RWPE2 (cell line): ENCODE data around the gene COQ8A.

Source experiments
- ATAC-seq: fragments of 200-7000 bp; cut with Tn5 transposase; 3 replicates; pipeline ENCODE4 v1.9.1; 2021; ENCODE audit warnings: low read depth
- DNase-seq: peaks from one replicate; pipeline ENCODE4 v3.0.0-alpha.2; 2020; ENCODE audit warnings: low spot score
- H3K27ac ChIP-seq: fragments of 450-650 bp; 2 replicates; pipeline ENCODE4 v1.5.1; 2017; ENCODE audit warnings: mild to moderate bottlenecking; ENCODE audit not compliant: poor library complexity, severe bottlenecking
- H3K27me3 ChIP-seq: fragments of 250-450 bp; sonication (Bioruptor Pico); 2 replicates; pipeline ENCODE4 v1.5.1; 2021; ENCODE audit warnings: mild to moderate bottlenecking, moderate library complexity; ENCODE audit not compliant: insufficient read depth, poor library complexity, severe bottlenecking
- H3K36me3 ChIP-seq: fragments of 250-450 bp; sonication (Bioruptor Pico); 2 replicates; pipeline ENCODE4 v1.5.1; 2020; ENCODE audit warnings: low read depth, mild to moderate bottlenecking, moderate library complexity
- H3K4me1 ChIP-seq: fragments of 250-450 bp; sonication (Bioruptor Pico); 2 replicates; pipeline ENCODE4 v1.5.1; 2021; ENCODE audit warnings: mild to moderate bottlenecking, moderate library complexity; ENCODE audit not compliant: insufficient read depth, poor library complexity, severe bottlenecking
- H3K4me3 ChIP-seq: fragments of 250-450 bp; sonication (Bioruptor Pico); 2 replicates; pipeline ENCODE4 v1.5.1; 2021; ENCODE audit warnings: mild to moderate bottlenecking, moderate library complexity; ENCODE audit not compliant: severe bottlenecking
- H3K9me3 ChIP-seq: fragments of 250-450 bp; sonication (Bioruptor Pico); 2 replicates; pipeline ENCODE4 v1.5.1; 2021; ENCODE audit warnings: mild to moderate bottlenecking, moderate library complexity; ENCODE audit not compliant: severe bottlenecking
- CTCF ChIP-seq: fragments of 450-650 bp; IDR thresholded peaks from one replicate; pipeline ENCODE4 v1.5.1; 2017; ENCODE audit warnings: mild to moderate bottlenecking, moderate library complexity; ENCODE audit not compliant: poor library complexity, severe bottlenecking

Gene COQ8A

DNA sequence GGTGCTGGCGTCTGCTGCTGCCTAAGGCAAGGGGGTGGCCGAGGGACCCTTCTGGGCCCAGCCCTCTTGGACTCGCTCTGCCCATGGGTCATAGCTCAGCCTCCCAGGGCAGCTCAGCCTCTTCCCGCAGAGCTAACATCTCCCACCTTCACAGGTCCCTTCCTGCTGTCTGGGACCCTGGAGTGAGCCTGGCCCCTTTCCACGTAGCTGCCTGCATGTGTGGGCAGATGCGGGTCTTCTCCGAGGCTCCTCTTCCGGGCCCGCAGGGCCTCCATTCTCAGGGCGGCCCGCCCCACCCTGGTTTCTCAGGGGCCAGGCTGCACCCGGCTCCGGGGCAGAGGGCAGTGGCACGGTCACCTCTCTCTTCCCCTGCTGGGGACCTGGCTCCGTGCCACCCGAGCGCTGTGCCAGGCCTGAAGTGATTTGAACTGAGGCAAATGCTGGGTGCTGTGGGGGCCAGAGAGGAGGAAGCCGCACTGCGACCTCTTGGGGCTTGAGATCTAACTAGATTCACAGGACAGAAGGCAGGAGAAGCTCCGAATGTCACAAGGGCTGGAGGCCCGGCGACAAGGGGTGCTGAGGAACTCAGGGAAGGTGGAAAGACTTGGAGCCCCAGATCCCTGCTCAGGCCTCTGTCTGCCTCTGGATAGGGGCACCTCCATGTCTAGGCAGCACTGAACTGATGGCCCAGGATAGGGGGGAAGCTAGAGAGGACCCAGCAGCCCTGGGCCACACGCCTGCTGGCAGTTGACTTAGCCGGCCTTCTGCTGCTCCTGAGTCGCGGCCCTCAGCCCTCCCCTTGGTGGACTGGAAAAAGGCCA, 40.7 kb downstream of the COQ8A start:
- no peak for DNase-seq
- Histone ChIP-seq H3K4me1 (no peaks in the 10 kb centered on the region), H3K4me3 (no peak overlapping the region), H3K9me3 (no peaks in the 10 kb centered on the region), H3K27ac (no peak overlapping the region), H3K36me3 (no peaks in the 10 kb centered on the region), H3K27me3 (no peaks in the 10 kb centered on the region)
- no peak for ATAC-seq
- no peak for TF ChIP-seq CTCF

GRCh38 chr1:226981386-226981817, 41.3 kb downstream of the COQ8A start:
- TF ChIP-seq CTCF: no peak
- H3K27me3 ChIP-seq: no peaks in the 10 kb centered on the region
- H3K4me3 ChIP-seq: no peak overlapping the region
- no peak for ATAC-seq
- H3K4me1 ChIP-seq: no peaks in the 10 kb centered on the region
- H3K27ac ChIP-seq: no peak overlapping the region
- no peaks in the 10 kb centered on the region for H3K9me3 ChIP-seq
- DNase-seq: no peak
- no peaks in the 10 kb centered on the region for H3K36me3 ChIP-seq

GRCh38 chr1:226981838-226982237, 41.7 kb downstream of the COQ8A start:
- no peaks in the 10 kb centered on the region for H3K36me3 ChIP-seq
- H3K4me1 ChIP-seq: no peaks in the 10 kb centered on the region
- H3K27ac ChIP-seq: no peak overlapping the region
- no peak for TF ChIP-seq CTCF
- DNase-seq: no peak
- ATAC-seq: no peak
- H3K9me3 ChIP-seq: no peaks in the 10 kb centered on the region
- no peaks in the 10 kb centered on the region for H3K27me3 ChIP-seq
- no peak overlapping the region for H3K4me3 ChIP-seq

GRCh38 chr1:226982451-226983177, 42.5 kb downstream of the COQ8A start:
- Histone ChIP-seq H3K4me3 (no peak overlapping the region), H3K9me3 (no peaks in the 10 kb centered on the region), H3K36me3 (no peaks in the 10 kb centered on the region), H3K4me1 (no peaks in the 10 kb centered on the region), H3K27me3 (no peaks in the 10 kb centered on the region), H3K27ac (no peak overlapping the region)
- TF ChIP-seq CTCF: no peak
- no peak for DNase-seq
- ATAC-seq: no peak
